ENCODE data around the gene TSN. TPM values are rescaled to one million over a fixed set of nuclear protein-coding genes. Genes with fewer than 3 reads are reported as not detected.

Gene TSN
- polyA plus RNA-seq, 1 donor (not counting 4 experiments of a cell fraction or from before 2014, with no cell fraction given): 78.4 TPM

DNA sequence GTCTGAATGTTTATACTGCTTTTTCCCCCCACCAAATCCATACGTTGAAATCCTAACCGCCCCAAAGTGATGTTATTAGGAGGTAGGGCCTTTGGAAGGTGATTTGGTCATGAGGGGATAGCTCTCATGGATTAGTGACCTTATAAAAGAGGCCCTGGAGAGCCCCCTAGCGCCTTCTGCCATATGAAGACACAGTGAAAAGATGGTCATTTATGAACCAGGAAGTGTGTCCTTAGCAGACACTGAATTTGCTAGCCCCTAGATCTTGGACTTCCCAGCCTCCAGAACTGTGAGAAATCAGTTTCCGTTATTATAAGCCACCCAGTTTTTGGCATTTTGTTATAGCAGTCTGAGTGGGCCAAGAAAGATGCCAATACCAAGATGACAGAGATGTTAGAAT, 7.2 kb upstream of the TSN start:
- Histone ChIP-seq H3K9me3 (ENCODE audit: control insufficient read depth, low read depth, low read length) (no peaks in the 10 kb centered on the region), H3K4me1 (ENCODE audit: control insufficient read depth, extremely low read depth, insufficient read depth, low read length) (peaks cover 9% of the 10 kb centered on the region), H3K27ac (ENCODE audit: control insufficient read depth, insufficient read depth, low read length) (no peak overlapping the region), H3K4me3 (ENCODE audit: control insufficient read depth in 2 of 3, extremely low read depth in 1 of 3, insufficient read depth in 2 of 3, low read depth in 1 of 3, low read length in 3 of 3) (no peak overlapping the region), H2AFZ (ENCODE audit: control insufficient read depth, low read length) (peak overlapping the region; percentile 58), H3K9ac (ENCODE audit: control insufficient read depth, extremely low read depth, insufficient read depth, low read length) (no peak overlapping the region), H3K27me3 (ENCODE audit: control insufficient read depth, extremely low read depth, insufficient read depth, low read length) (no peaks in the 10 kb centered on the region), H3K9me1 (ENCODE audit: control insufficient read depth, extremely low read depth, insufficient read depth, low read length) (no peaks in the 10 kb centered on the region), H3K4me2 (ENCODE audit: control insufficient read depth, extremely low read depth, insufficient read depth, low read depth, low read length) (no peak overlapping the region), H3K36me3 (ENCODE audit: control insufficient read depth in 2 of 2, extremely low read depth in 1 of 2, insufficient read depth in 2 of 2, low read length in 2 of 2) (no peaks in the 10 kb centered on the region), H4K20me1 (ENCODE audit: control insufficient read depth, extremely low read depth, insufficient read depth, low read length) (no peaks in the 10 kb centered on the region), H3K79me2 (ENCODE audit: control insufficient read depth, insufficient read depth, low read length) (no peaks in the 10 kb centered on the region)
- TF ChIP-seq EZH2 (IDR thresholded peaks at IDR 0.05; ENCODE audit: low read length) (no peak), CTCF (optimal IDR thresholded peaks at IDR 0.05 in 1 of 3, IDR thresholded peaks at IDR 0.05 in 1 of 3, conservative IDR thresholded peaks at IDR 0.05 in 1 of 3; ENCODE audit: extremely low read depth in 1 of 3, insufficient read depth in 2 of 3, low read length in 3 of 3) (peak in 2 of 3 experiments; percentile 6 to 37)
- FAIRE-seq: no peak
- DNase-seq (ENCODE audit: low read depth, low spot score): no peak
- dilution Hi-C loops (cut with MboI; ENCODE audit: extremely low pct_ligation_motif_present, low sequenced_read_pairs): no loop called here

GRCh38 chr2:121754851-121755236, 607 bp upstream of the TSN start:
- Histone ChIP-seq H3K4me2 (ENCODE audit: control insufficient read depth, extremely low read depth, insufficient read depth, low read depth, low read length) (peak overlapping the region; percentile 69), H3K9me3 (ENCODE audit: control insufficient read depth, low read depth, low read length) (no peaks in the 10 kb centered on the region), H2AFZ (ENCODE audit: control insufficient read depth, low read length) (peak overlapping the region; percentile 62), H3K4me3 (ENCODE audit: control insufficient read depth in 2 of 3, extremely low read depth in 1 of 3, insufficient read depth in 2 of 3, low read depth in 1 of 3, low read length in 3 of 3) (peak overlapping the region; percentile 66 to 74 (median 67)), H3K79me2 (ENCODE audit: control insufficient read depth, insufficient read depth, low read length) (peaks cover 30% of the 10 kb centered on the region), H3K27me3 (ENCODE audit: control insufficient read depth, extremely low read depth, insufficient read depth, low read length) (no peaks in the 10 kb centered on the region), H3K27ac (ENCODE audit: control insufficient read depth, insufficient read depth, low read length) (peak overlapping the region; percentile 47), H4K20me1 (ENCODE audit: control insufficient read depth, extremely low read depth, insufficient read depth, low read length) (no peaks in the 10 kb centered on the region), H3K4me1 (ENCODE audit: control insufficient read depth, extremely low read depth, insufficient read depth, low read length) (peaks cover 6% of the 10 kb centered on the region), H3K9me1 (ENCODE audit: control insufficient read depth, extremely low read depth, insufficient read depth, low read length) (no peaks in the 10 kb centered on the region), H3K36me3 (ENCODE audit: control insufficient read depth in 2 of 2, extremely low read depth in 1 of 2, insufficient read depth in 2 of 2, low read length in 2 of 2) (peaks cover 3% of the 10 kb centered on the region in 2 experiments), H3K9ac (ENCODE audit: control insufficient read depth, extremely low read depth, insufficient read depth, low read length) (peak overlapping the region; percentile 96)
- DNase-seq (ENCODE audit: low read depth, low spot score) (no peak), FAIRE-seq (no peak)
- dilution Hi-C loops (cut with MboI; ENCODE audit: extremely low pct_ligation_motif_present, low sequenced_read_pairs): no loop called here
- TF ChIP-seq EZH2 (IDR thresholded peaks at IDR 0.05; ENCODE audit: low read length) (no peak), CTCF (optimal IDR thresholded peaks at IDR 0.05 in 1 of 3, IDR thresholded peaks at IDR 0.05 in 1 of 3, conservative IDR thresholded peaks at IDR 0.05 in 1 of 3; ENCODE audit: extremely low read depth in 1 of 3, insufficient read depth in 2 of 3, low read length in 3 of 3) (no peak)

Data from keratinocyte (primary cell).